Loucy (cell line): ENCODE measurements around the gene S1PR4.

Experiments used
- EZH2phosphoT487 ChIP-seq: fragments of 200-600 bp; IDR thresholded peaks from 2 replicates; pipeline ENCODE4 v1.6.1; 2018; ENCODE audit warnings: antibody characterized with exemption, mild to moderate bottlenecking, moderate library complexity, borderline replicate concordance
- TF ChIP-seq, protein P1 (sequence below): fragments of 200-600 bp; sonication (generic); conservative IDR thresholded peaks from 2 replicates; pipeline ENCODE4 v1.5.1; 2014; ENCODE audit warnings: mild to moderate bottlenecking, antibody characterized with exemption, low read length

GRCh38 chr19:3148503-3148902 is 30.1 kb upstream of the S1PR4 start:
- TF ChIP-seq, protein P1, sequence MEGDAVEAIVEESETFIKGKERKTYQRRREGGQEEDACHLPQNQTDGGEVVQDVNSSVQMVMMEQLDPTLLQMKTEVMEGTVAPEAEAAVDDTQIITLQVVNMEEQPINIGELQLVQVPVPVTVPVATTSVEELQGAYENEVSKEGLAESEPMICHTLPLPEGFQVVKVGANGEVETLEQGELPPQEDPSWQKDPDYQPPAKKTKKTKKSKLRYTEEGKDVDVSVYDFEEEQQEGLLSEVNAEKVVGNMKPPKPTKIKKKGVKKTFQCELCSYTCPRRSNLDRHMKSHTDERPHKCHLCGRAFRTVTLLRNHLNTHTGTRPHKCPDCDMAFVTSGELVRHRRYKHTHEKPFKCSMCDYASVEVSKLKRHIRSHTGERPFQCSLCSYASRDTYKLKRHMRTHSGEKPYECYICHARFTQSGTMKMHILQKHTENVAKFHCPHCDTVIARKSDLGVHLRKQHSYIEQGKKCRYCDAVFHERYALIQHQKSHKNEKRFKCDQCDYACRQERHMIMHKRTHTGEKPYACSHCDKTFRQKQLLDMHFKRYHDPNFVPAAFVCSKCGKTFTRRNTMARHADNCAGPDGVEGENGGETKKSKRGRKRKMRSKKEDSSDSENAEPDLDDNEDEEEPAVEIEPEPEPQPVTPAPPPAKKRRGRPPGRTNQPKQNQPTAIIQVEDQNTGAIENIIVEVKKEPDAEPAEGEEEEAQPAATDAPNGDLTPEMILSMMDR: no peak
- TF ChIP-seq EZH2phosphoT487: no peak
